K562 (cell line): ENCODE measurements around the gene SLC16A2. TPM values are rescaled to one million over a fixed set of nuclear protein-coding genes. Genes with fewer than 3 reads are reported as not detected.

Experiments used
- ATAC-seq: fragments of 200-7000 bp; cut with Tn5 transposase; 3 replicates; pipeline ENCODE4 v1.9.1; 2020; ENCODE audit warnings: moderate library complexity
- BruUV-seq: library from RNA; stranded (reverse); fragments of 400-500 nt; replicated peaks from 2 replicates; lab custom pipeline; 2021; lab: Mats Ljungman, UMichigan
- CTCF ChIA-PET: fragments of 300-600 bp; formaldehyde crosslinking; extraction: SDS; loops from one replicate; lab custom pipeline; 2021; ENCODE audit warnings: low intra/inter-chr PET ratio; lab: Yijun Ruan, JAX
- POLR2A ChIA-PET: fragments of 300-600, 350-650 bp; sonication (Branson Sonifier 250); formaldehyde crosslinking; extraction: SDS; loops from one replicate; lab custom pipeline; 2021; ENCODE audit warnings: antibody characterized with exemption, inconsistent platforms; lab: Yijun Ruan, JAX
- DNase-seq, 4 experiments: peaks; one replicate each; pipeline versions ENCODE4 v3.0.0 to v3.0.0-alpha.2; 2011 to 2018; ENCODE audit warnings: low spot score in 3 of 4, mixed read lengths in 3 of 4; ENCODE audit errors: extremely low read depth in 1 of 4
- FAIRE-seq: peaks from 2 replicates; lab custom pipeline; 2011; peaks lifted over from hg19 to GRCh38; lab: Jason Lieb, UNC
- H2AFZ ChIP-seq: 2 replicates; pipeline ENCODE4 v1.6.0; 2011; ENCODE audit warnings: low read depth, low read length, control low read depth, inconsistent platforms
- H3K27ac ChIP-seq: fragments of 200-600 bp; 3 replicates; pipeline ENCODE4 v1.8.0; 2011; ENCODE audit warnings: low read depth, mild to moderate bottlenecking, control low read depth, inconsistent platforms, low read length, moderate library complexity, mixed read lengths; ENCODE audit errors: extremely low read depth
- H3K27me3 ChIP-seq, 2 experiments: fragments of 300-600 bp in 1 of 2; 2 replicates in 1 of 2; 3 replicates in 1 of 2; pipeline versions ENCODE4 v1.6.0 to v1.8.0; 2011; ENCODE audit warnings: inconsistent platforms in 2 of 2, low read length in 2 of 2, mild to moderate bottlenecking in 1 of 2, mixed read lengths in 1 of 2, moderate library complexity in 1 of 2; ENCODE audit not compliant: control insufficient read depth in 2 of 2, insufficient read depth in 2 of 2
- H3K36me3 ChIP-seq: fragments of 300-600 bp; 3 replicates; pipeline ENCODE4 v1.8.0; 2011; ENCODE audit warnings: mild to moderate bottlenecking, low read length, inconsistent platforms; ENCODE audit not compliant: control insufficient read depth, insufficient read depth
- H3K4me1 ChIP-seq, 2 experiments: fragments of 200-600 bp in 1 of 2; replicated peaks in 1 of 2; 2 replicates in 1 of 2; 3 replicates in 1 of 2; pipeline versions ENCODE4 v1.5.1 to v1.8.0; 2011; ENCODE audit warnings: inconsistent platforms in 2 of 2, low read length in 2 of 2, mild to moderate bottlenecking in 1 of 2, mixed read lengths in 1 of 2, moderate library complexity in 1 of 2; ENCODE audit not compliant: control insufficient read depth in 2 of 2, insufficient read depth in 2 of 2
- H3K4me2 ChIP-seq: 2 replicates; pipeline ENCODE4 v1.6.1; 2011; ENCODE audit warnings: low read length, control low read depth, inconsistent platforms, mixed read lengths; ENCODE audit not compliant: insufficient read depth
- H3K4me3 ChIP-seq: fragments of 200-600 bp; sonication (generic), shearing (Covaris generic); 2 replicates; pipeline ENCODE4 v1.5.1; 2016; ENCODE audit warnings: control low read depth, inconsistent platforms
- H3K79me2 ChIP-seq: fragments of 200-600 bp; 3 replicates; pipeline ENCODE4 v1.8.0; 2011; ENCODE audit warnings: low read length, inconsistent platforms; ENCODE audit not compliant: control insufficient read depth, insufficient read depth
- H3K9ac ChIP-seq, 2 experiments: 2 replicates each; pipeline versions ENCODE4 v1.6.0 to v1.6.1; 2011; ENCODE audit warnings: low read depth in 2 of 2, low read length in 2 of 2, control low read depth in 1 of 2, inconsistent platforms in 1 of 2, mild to moderate bottlenecking in 1 of 2, mixed read lengths in 1 of 2; ENCODE audit not compliant: insufficient read depth in 1 of 2
- H3K9me1 ChIP-seq: one replicate; pipeline ENCODE4 v1.6.0; 2011; ENCODE audit warnings: inconsistent platforms, mild to moderate bottlenecking, low read length, moderate library complexity; ENCODE audit not compliant: control insufficient read depth, insufficient read depth
- H3K9me3 ChIP-seq: replicated peaks from 2 replicates; pipeline ENCODE4 v1.5.1; 2011; ENCODE audit warnings: low read depth, low read length, inconsistent platforms; ENCODE audit not compliant: control insufficient read depth, insufficient read depth
- H4K20me1 ChIP-seq: replicated peaks from 2 replicates; pipeline ENCODE4 v1.6.1; 2011; ENCODE audit warnings: low read length, inconsistent platforms, mixed read lengths; ENCODE audit not compliant: control insufficient read depth, insufficient read depth
- CBX3 ChIP-seq, 2 experiments: IDR thresholded peaks; 1 replicate in 1 of 2; 2 replicates in 1 of 2; pipeline ENCODE4 v1.6.1; 2012; ENCODE audit warnings: inconsistent platforms in 2 of 2, low read length in 2 of 2, borderline replicate concordance in 1 of 2, control low read depth in 1 of 2
- HNRNPL ChIP-seq: fragments of 200-400 bp; formaldehyde crosslinking; IDR thresholded peaks from 2 replicates; pipeline ENCODE4 v1.6.1; 2017; ENCODE audit warnings: low read depth, mild to moderate bottlenecking, low read length
- POLR2B ChIP-seq: fragments of 450-650 bp; IDR thresholded peaks from 2 replicates; pipeline ENCODE4 v1.6.1; 2018; ENCODE audit warnings: low read depth; ENCODE audit not compliant: partially characterized antibody
- POLR3G ChIP-seq: IDR thresholded peaks from 2 replicates; pipeline ENCODE4 v1.6.1; 2011; ENCODE audit not compliant: insufficient read length, insufficient replicate concordance; ENCODE audit errors: extremely low read depth
- SMC3 ChIP-seq: conservative IDR thresholded peaks from 2 replicates; pipeline ENCODE4 v1.6.1; 2011; ENCODE audit warnings: low read depth, low read length, improper control_type of control experiment; ENCODE audit not compliant: insufficient read depth
- ZNF274 ChIP-seq: IDR thresholded peaks from 2 replicates; pipeline ENCODE4 v1.6.1; 2011; ENCODE audit warnings: low read depth, mild to moderate bottlenecking, low read length, moderate library complexity, borderline replicate concordance
- ZNF324 ChIP-seq: fragments of 250-450 bp; sonication (Bioruptor Pico); IDR thresholded peaks from 2 replicates; pipeline ENCODE4 v1.4.0; 2020; ENCODE audit warnings: mild to moderate bottlenecking
- ZNF780A ChIP-seq: fragments of 250-450 bp; sonication (Bioruptor Pico); IDR thresholded peaks from 2 replicates; pipeline ENCODE4 v1.5.0; 2021; ENCODE audit warnings: mild to moderate bottlenecking
- WGBS: fragments of 100-300 bp; shearing (Covaris generic); methylation state at CpG from one replicate; pipeline ENCODE4 v1.1.6; 2016; ENCODE audit warnings: low coverage, mixed read lengths; ENCODE audit not compliant: insufficient coverage; ENCODE audit errors: missing lambda C conversion rate; 5-methylcytosine and 5-hydroxymethylcytosine counted together
- in situ Hi-C: fragments of 300-500 bp; cut with MboI; formaldehyde crosslinking; loops from 4 replicates; pipeline ENCODE4 v1.15.0; 2018; ENCODE audit warnings: inconsistent platforms, mixed read lengths
- intact Hi-C: fragments of 100-400 bp; cut with micrococcal nuclease; formaldehyde crosslinking; loops from 2 replicates; pipeline ENCODE4 v1.14.2; 2022
- polyA plus RNA-seq, 8 experiments: library from polyadenylated mRNA; depleted of rRNA in 4 of 8; stranded (reverse) in 5 of 8; unstranded in 3 of 8; fragments of >200 nt; fragmentation: Nextera tagmentation in 2 of 8; fragmentation: Illumina TruSeq in 1 of 8; extraction: Ambion mirVana in 2 of 8; extraction: Trizol in 1 of 8; gene quantifications; 2 replicates each; pipeline versions ENCODE4 v1.2.1 to v1.2.3, GENCODE V29; 2011 to 2014; ENCODE audit warnings: inconsistent platforms in 1 of 8, missing spikeins in 1 of 8
- total RNA-seq, 7 experiments: library from RNA; depleted of rRNA in 6 of 7; stranded (reverse); fragments of >200 nt in 6 of 7; fragmentation: Illumina TruSeq in 2 of 7; extraction: Trizol in 2 of 7; gene quantifications; 2 replicates each; pipeline versions ENCODE4 v1.2.1 to v1.2.3, GENCODE V29; 2011 to 2021; ENCODE audit warnings: low replicate concordance in 1 of 7

The SLC16A2 gene
- total and polyA plus RNA-seq, 9 of the 15 experiments (the other 6 are each of a cell fraction or from before 2014, with no cell fraction given): 0.07 TPM; not detected in 8

DNA sequence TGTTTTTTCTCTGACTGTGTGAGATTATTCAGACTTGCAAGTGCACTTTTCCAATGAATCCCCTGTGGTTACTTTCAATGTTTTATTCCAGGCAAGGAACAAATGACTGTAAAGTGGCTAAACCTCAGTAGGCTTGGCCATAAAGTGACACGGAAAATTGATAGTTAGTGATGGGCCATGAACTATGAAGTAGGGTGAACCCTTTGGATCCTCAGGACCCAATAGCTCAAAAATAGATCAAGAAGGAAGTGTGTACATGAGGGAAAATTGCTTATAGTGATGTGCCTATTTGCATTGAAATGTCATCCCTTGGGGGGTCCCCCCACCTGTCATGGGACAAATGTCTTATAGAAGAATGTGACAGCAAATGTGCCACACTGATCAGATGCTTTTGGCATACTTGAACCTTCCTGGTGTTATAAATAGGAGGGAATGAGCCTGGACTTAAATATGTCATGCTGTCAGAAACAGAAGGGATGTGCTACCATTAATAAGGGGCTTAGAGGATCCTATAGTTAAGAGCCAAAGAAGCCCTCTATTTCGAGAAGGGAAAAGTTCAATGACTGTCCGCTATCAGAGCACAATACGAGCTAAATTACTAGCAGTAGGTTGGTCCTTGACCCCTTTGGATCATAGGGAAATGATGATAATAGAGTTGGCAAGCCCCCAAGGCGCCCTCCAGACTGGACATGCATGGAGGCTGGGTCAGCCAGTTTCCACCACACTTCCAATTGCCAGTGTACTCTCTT lies 30.3 kb downstream of the SLC16A2 start:
- Histone ChIP-seq H3K9ac (no peak overlapping the region), H2AFZ (no peak overlapping the region), H3K27ac (no peak overlapping the region), H3K9me3 (no peaks in the 10 kb centered on the region), H3K4me3 (no peak overlapping the region), H3K27me3 (no peaks in the 10 kb centered on the region), H4K20me1 (no peaks in the 10 kb centered on the region), H3K79me2 (no peaks in the 10 kb centered on the region), H3K9me1 (no peaks in the 10 kb centered on the region), H3K36me3 (no peaks in the 10 kb centered on the region), H3K4me2 (no peak overlapping the region), H3K4me1 (no peaks in the 10 kb centered on the region)
- FAIRE-seq (no peak), DNase-seq (no peak), ATAC-seq (no peak)
- intact Hi-C loops (no loop called here), in situ Hi-C loops (no loop called here)
- TF ChIP-seq ZNF324 (CRISPR knock-in tag) (no peak), SMC3 (no peak), POLR3G (no peak), ZNF780A (CRISPR knock-in tag) (no peak), CBX3 (IDR thresholded peaks at IDR 0.05; ENCODE audit: borderline replicate concordance in 1 of 2, low read length in 2 of 2) (no peak), POLR2B (no peak), ZNF274 (no peak), HNRNPL (no peak)
- no TSS peak for BruUV-seq
- 0% methylated on average over 3 of the region's 5 CpGs for WGBS
- CTCF ChIA-PET: no interaction called here
- POLR2A ChIA-PET: no interaction called here
